H1 (cell line): Measurements from ENCODE around the gene TMEM40. TPM values are rescaled to one million over a fixed set of nuclear protein-coding genes. Genes with fewer than 3 reads are reported as not detected.

Experiments used
- CHD1 ChIP-seq: IDR thresholded peaks from 2 replicates; pipeline ENCODE4 v1.6.1; 2012; ENCODE audit warnings: low read depth, low read length, improper control_type of control experiment
- CHD2 ChIP-seq: IDR thresholded peaks from 2 replicates; pipeline ENCODE4 v1.6.1; 2012; ENCODE audit warnings: low read length, improper control_type of control experiment
- CHD7 ChIP-seq: fragments of 300-600 bp; sonication (generic); IDR thresholded peaks from 2 replicates; pipeline ENCODE4 v1.7.1; 2012; ENCODE audit warnings: low read length, moderate library complexity, mild to moderate bottlenecking, inconsistent platforms; ENCODE audit not compliant: insufficient replicate concordance
- CREB1 ChIP-seq: IDR thresholded peaks from 2 replicates; pipeline ENCODE4 v1.6.1; 2012; ENCODE audit warnings: inconsistent platforms
- E2F6 ChIP-seq: IDR thresholded peaks from 2 replicates; pipeline ENCODE4 v1.6.1; 2012; ENCODE audit warnings: inconsistent platforms
- EZH2 ChIP-seq: fragments of 200-600 bp; sonication (generic); IDR thresholded peaks from 2 replicates; pipeline ENCODE4 v1.7.1; 2012; ENCODE audit warnings: low read depth, mild to moderate bottlenecking, moderate library complexity, low read length, inconsistent platforms; ENCODE audit not compliant: severe bottlenecking
- NRF1 ChIP-seq: IDR thresholded peaks from 2 replicates; pipeline ENCODE4 v1.6.1; 2011; ENCODE audit warnings: mild to moderate bottlenecking, low read depth, low read length, improper control_type of control experiment
- YY1 ChIP-seq: IDR thresholded peaks from 2 replicates; pipeline ENCODE4 v1.6.1; 2011; ENCODE audit warnings: low read depth, mild to moderate bottlenecking, low read length
- ZNF274 ChIP-seq: IDR thresholded peaks from 2 replicates; pipeline ENCODE4 v1.7.0; 2012; ENCODE audit warnings: low read length, borderline replicate concordance; ENCODE audit errors: extremely low read depth
- polyA plus RNA-seq, 7 experiments: library from polyadenylated mRNA; depleted of rRNA in 3 of 7; stranded (reverse) in 5 of 7; unstranded in 2 of 7; fragments of >200 nt in 5 of 7; fragments of 200-250 nt in 2 of 7; gene quantifications; 1 replicate in 5 of 7; 2 replicates in 1 of 7; 4 replicates in 1 of 7; pipeline versions ENCODE4 v1.2.1 to v1.2.3, GENCODE V29; 2011 to 2013; ENCODE audit warnings: missing spikeins in 2 of 7, mixed read lengths in 2 of 7
- total RNA-seq: library from RNA; stranded (reverse); fragmentation: NEBNext Ultra II Directional; extraction: Animal tissue kit (Norgen Biotek cat#: 25700); gene quantifications from 2 replicates; pipeline ENCODE4 v1.2.1, GENCODE V29; 2021

Gene TMEM40
- total and polyA plus RNA-seq, 2 of the 8 experiments (the other 6 are each of a cell fraction or from before 2014, with no cell fraction given): 0.18 TPM; not detected in 1

GRCh38 chr3:12796171-12797123, 37.4 kb upstream of the TMEM40 start, which contains the start of gene CAND2 (continued):
- TF ChIP-seq CHD7 (no peak), EZH2 (no peak), CREB1 (no peak), CHD1 (no peak), NRF1 (no peak), YY1 (peak; percentile 87), CHD2 (no peak), ZNF274 (no peak), E2F6 (peak; percentile 47; the same call in 1 of the 2 replicates)
